CD14-positive monocyte (primary cell): Measurements from ENCODE around the gene THSD4. TPM values are rescaled to one million over a fixed set of nuclear protein-coding genes. Genes with fewer than 3 reads are reported as not detected.

ENCODE experiments used
- DNase-seq, 3 donors: peaks; one replicate each; pipeline ENCODE4 v3.0.0-alpha.2; 2011 to 2022
- H2AFZ ChIP-seq: 2 replicates; pipeline ENCODE4 v1.6.0; 2012; ENCODE audit warnings: mild to moderate bottlenecking, low read depth, low read length, inconsistent platforms; ENCODE audit not compliant: insufficient read depth, poor library complexity, severe bottlenecking
- H3K27ac ChIP-seq, 2 donors: 1 replicate in 1 of 2; 2 replicates in 1 of 2; pipeline ENCODE4 v1.5.1; 2012 to 2013; ENCODE audit warnings: low read length in 2 of 2, control low read depth in 1 of 2, inconsistent platforms in 1 of 2, low read depth in 1 of 2, mild to moderate bottlenecking in 1 of 2
- H3K27me3 ChIP-seq, 2 donors: one replicate each; pipeline versions ENCODE4 v1.6.0 to v1.6.1; 2011 to 2013; ENCODE audit warnings: low read length in 2 of 2; ENCODE audit not compliant: control insufficient read depth in 2 of 2, insufficient read depth in 2 of 2
- H3K36me3 ChIP-seq, 2 donors: replicated peaks in 1 of 2; 1 replicate in 1 of 2; 2 replicates in 1 of 2; pipeline versions ENCODE4 v1.5.1 to v1.6.1; 2012 to 2013; ENCODE audit warnings: low read length in 2 of 2, control low read depth in 1 of 2, inconsistent platforms in 1 of 2, mild to moderate bottlenecking in 1 of 2; ENCODE audit not compliant: insufficient read depth in 2 of 2, control insufficient read depth in 1 of 2
- H3K4me1 ChIP-seq, 2 donors: 1 replicate in 1 of 2; 2 replicates in 1 of 2; pipeline versions ENCODE4 v1.5.1 to v1.6.1; 2012 to 2013; ENCODE audit warnings: low read length in 2 of 2, control low read depth in 1 of 2, inconsistent platforms in 1 of 2, mild to moderate bottlenecking in 1 of 2, moderate library complexity in 1 of 2; ENCODE audit not compliant: insufficient read depth in 2 of 2, control insufficient read depth in 1 of 2
- H3K4me2 ChIP-seq: replicated peaks from 2 replicates; pipeline ENCODE3; 2012; ENCODE audit warnings: low read length, moderate library complexity, mild to moderate bottlenecking; ENCODE audit not compliant: poor library complexity, severe bottlenecking; ENCODE audit errors: extremely low read depth
- H3K4me3 ChIP-seq, 3 experiments: fragments of 200-600 bp in 1 of 3; sonication (generic) in 1 of 3; replicated peaks in 1 of 3; 1 replicate in 2 of 3; 2 replicates in 1 of 3; pipeline ENCODE4 v1.5.1; 2011 to 2013; ENCODE audit warnings: low read length in 3 of 3, mild to moderate bottlenecking in 3 of 3, control low read depth in 2 of 3, low read depth in 2 of 3, inconsistent platforms in 1 of 3, moderate library complexity in 1 of 3
- H3K79me2 ChIP-seq: 2 replicates; pipeline ENCODE4 v1.6.0; 2012; ENCODE audit warnings: mild to moderate bottlenecking, control low read depth, inconsistent platforms, low read length, moderate library complexity; ENCODE audit not compliant: insufficient read depth
- H3K9ac ChIP-seq: 2 replicates; pipeline ENCODE4 v1.6.0; 2017; ENCODE audit warnings: low read length, mild to moderate bottlenecking; ENCODE audit not compliant: insufficient read depth, poor library complexity, severe bottlenecking
- H3K9me3 ChIP-seq, 2 donors: replicated peaks in 1 of 2; 1 replicate in 1 of 2; 2 replicates in 1 of 2; pipeline versions ENCODE4 v1.5.1 to v1.6.1; 2012 to 2013; ENCODE audit warnings: low read length in 2 of 2, control low read depth in 1 of 2; ENCODE audit not compliant: control insufficient read depth in 1 of 2, insufficient read depth in 1 of 2
- H4K20me1 ChIP-seq: 2 replicates; pipeline ENCODE4 v1.6.0; 2012; ENCODE audit warnings: mild to moderate bottlenecking, low read length, control low read depth, moderate library complexity; ENCODE audit not compliant: insufficient read depth
- H3K27ac Mint-ChIP-seq, 7 donors: one replicate each; pipeline ENCODE4 v1.8.0; 2020; ENCODE audit warnings: mild to moderate bottlenecking in 7 of 7, mixed read lengths in 7 of 7, moderate library complexity in 6 of 7, inconsistent platforms in 2 of 7
- H3K27me3 Mint-ChIP-seq, 3 donors: one replicate each; pipeline ENCODE4 v1.8.0; 2021 to 2022; ENCODE audit warnings: low read depth in 3 of 3, mild to moderate bottlenecking in 3 of 3, mixed read lengths in 3 of 3, moderate library complexity in 3 of 3, inconsistent platforms in 1 of 3
- H3K36me3 Mint-ChIP-seq, 2 donors: one replicate each; pipeline ENCODE4 v1.8.0; 2020; ENCODE audit warnings: mixed read lengths in 2 of 2, inconsistent platforms in 1 of 2, mild to moderate bottlenecking in 1 of 2
- H3K4me1 Mint-ChIP-seq: one replicate; pipeline ENCODE4 v1.8.0; 2020; ENCODE audit warnings: mild to moderate bottlenecking, mixed read lengths
- H3K4me3 Mint-ChIP-seq, 2 donors: one replicate each; pipeline ENCODE4 v1.8.0; 2020; ENCODE audit warnings: mild to moderate bottlenecking in 2 of 2, mixed read lengths in 2 of 2, moderate library complexity in 1 of 2
- H3K9me3 Mint-ChIP-seq, 7 donors: one replicate each; pipeline ENCODE4 v1.8.0; 2020 to 2022; ENCODE audit warnings: mixed read lengths in 7 of 7, mild to moderate bottlenecking in 6 of 7, moderate library complexity in 6 of 7, inconsistent platforms in 2 of 7
- CTCF ChIP-seq: fragments of 200-600 bp; IDR thresholded peaks from one replicate; pipeline ENCODE4 v1.8.0; 2022; ENCODE audit warnings: antibody characterized with exemption, mild to moderate bottlenecking
- WGBS: methylation state at CpG from one replicate; pipeline ENCODE4 v1.1.5; 2013; ENCODE audit warnings: missing lambda C conversion rate; ENCODE audit not compliant: insufficient coverage; 5-methylcytosine and 5-hydroxymethylcytosine counted together
- intact Hi-C, 2 donors: fragments of 100-400 bp; cut with micrococcal nuclease; formaldehyde crosslinking; loops; one replicate each; pipeline versions ENCODE4 v1.15.0 to v1.15.1; 2023
- polyA plus RNA-seq, 3 donors: library from polyadenylated mRNA; depleted of rRNA in 1 of 3; unstranded in 2 of 3; stranded (reverse) in 1 of 3; fragments of 300-500 nt in 2 of 3; fragments of >200 nt in 1 of 3; fragmentation: Illumina TruSeq in 2 of 3; gene quantifications; 1 replicate in 2 of 3; 2 replicates in 1 of 3; pipeline ENCODE4 v1.2.3, GENCODE V29; 2012 to 2021

The THSD4 gene
- polyA plus RNA-seq, 3 donors, result not detected

- Histone ChIP-seq H3K27ac (no peak overlapping the region), H3K4me2 (no peak overlapping the region), H3K9ac (no peak overlapping the region), H3K36me3 (no peaks in the 10 kb centered on the region), H3K4me1 (no peaks in the 10 kb centered on the region), H3K27me3 (no peaks in the 10 kb centered on the region), H3K79me2 (no peaks in the 10 kb centered on the region), H3K4me3 (no peak overlapping the region), H3K9me3 (no peaks in the 10 kb centered on the region), H2AFZ (no peak overlapping the region), H4K20me1 (no peaks in the 10 kb centered on the region)
- 100% methylated on average over 1 of the region's 1 CpG for WGBS
- peaks cover 0 to 4% (median 0%) of the 10 kb centered on the region in 7 donors for H3K9me3 Mint-ChIP-seq
- H3K4me3 Mint-ChIP-seq, result no peak overlapping the region
- no peak overlapping the region for H3K27ac Mint-ChIP-seq
- DNase-seq, result no peak
- TF ChIP-seq CTCF, result no peak
- intact Hi-C loops, result no loop called here
- peaks cover 0 to 9% (median 0%) of the 10 kb centered on the region in 3 donors for H3K27me3 Mint-ChIP-seq
- H3K36me3 Mint-ChIP-seq, result no peaks in the 10 kb centered on the region
- H3K4me1 Mint-ChIP-seq, result no peaks in the 10 kb centered on the region
These were observed 497.1 kb downstream of the THSD4 start for GRCh38 chr15:71612397-71612722.

GRCh38 chr15:71612869-71613268, 497.6 kb downstream of the THSD4 start:
- no peak overlapping the region for H2AFZ ChIP-seq
- no peaks in the 10 kb centered on the region for H3K4me1 Mint-ChIP-seq
- peaks cover 0 to 3% (median 0%) of the 10 kb centered on the region in 7 donors for H3K9me3 Mint-ChIP-seq
- no peak overlapping the region for H3K4me2 ChIP-seq
- no peaks in the 10 kb centered on the region for H3K4me1 ChIP-seq
- H3K9me3 ChIP-seq, result no peaks in the 10 kb centered on the region
- H3K27ac ChIP-seq, result no peak overlapping the region
- TF ChIP-seq CTCF, result no peak
- no peaks in the 10 kb centered on the region for H3K36me3 Mint-ChIP-seq
- no peak for DNase-seq
- intact Hi-C loops, result no loop called here
- H3K27me3 Mint-ChIP-seq, result peaks cover 0 to 9% (median 2%) of the 10 kb centered on the region in 3 donors
- H3K79me2 ChIP-seq, result no peaks in the 10 kb centered on the region
- no peaks in the 10 kb centered on the region for H3K36me3 ChIP-seq
- H3K27me3 ChIP-seq, result no peaks in the 10 kb centered on the region
- WGBS, result 100% methylated on average over 1 of the region's 2 CpGs
- H3K4me3 Mint-ChIP-seq, result no peak overlapping the region
- H3K9ac ChIP-seq, result no peak overlapping the region
- no peak overlapping the region for H3K4me3 ChIP-seq
- H4K20me1 ChIP-seq, result no peaks in the 10 kb centered on the region
- H3K27ac Mint-ChIP-seq, result no peak overlapping the region
